ENCODE data around the gene STBD1. TPM values are rescaled to one million over a fixed set of nuclear protein-coding genes. Genes with fewer than 3 reads are reported as not detected.

Gene STBD1
- total RNA-seq, 1 donor from 2014 or later: 7.4 TPM

DNA sequence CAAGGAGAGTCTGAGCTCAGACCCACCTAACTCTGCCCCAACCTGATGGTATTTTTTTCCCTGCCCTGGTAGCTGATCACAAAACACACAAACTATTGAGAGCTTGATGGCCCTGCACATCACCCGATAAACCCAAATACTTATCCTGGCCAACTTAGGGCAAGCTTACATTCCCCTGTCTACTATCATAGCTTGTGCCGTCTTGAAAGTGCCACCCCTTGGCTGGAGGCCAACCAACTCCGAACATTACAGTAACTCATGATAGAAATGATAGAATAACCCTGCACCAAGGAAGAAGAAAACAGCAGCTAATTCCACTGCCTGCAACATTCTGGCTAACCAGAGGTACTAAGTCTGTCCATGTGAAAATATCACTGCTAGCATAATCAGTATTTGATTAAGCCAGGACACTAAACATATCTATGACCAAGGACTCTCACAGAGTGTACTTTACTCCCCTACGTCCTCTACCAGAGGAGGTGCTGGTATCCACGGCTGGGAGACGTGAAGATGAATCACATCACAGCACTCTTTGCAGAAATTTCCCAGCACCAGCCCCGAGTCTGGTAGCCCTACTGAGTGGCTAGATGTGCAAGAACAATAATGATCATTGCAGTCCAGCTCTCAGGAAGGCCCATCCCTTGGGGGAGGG, 8.9 kb downstream of the STBD1 start:
- H3K36me3 ChIP-seq (ENCODE audit: control insufficient read depth, insufficient read depth, low read length): no peaks in the 10 kb centered on the region
- DNase-seq (ENCODE audit: low read depth): no peak
- TF ChIP-seq, protein P1, sequence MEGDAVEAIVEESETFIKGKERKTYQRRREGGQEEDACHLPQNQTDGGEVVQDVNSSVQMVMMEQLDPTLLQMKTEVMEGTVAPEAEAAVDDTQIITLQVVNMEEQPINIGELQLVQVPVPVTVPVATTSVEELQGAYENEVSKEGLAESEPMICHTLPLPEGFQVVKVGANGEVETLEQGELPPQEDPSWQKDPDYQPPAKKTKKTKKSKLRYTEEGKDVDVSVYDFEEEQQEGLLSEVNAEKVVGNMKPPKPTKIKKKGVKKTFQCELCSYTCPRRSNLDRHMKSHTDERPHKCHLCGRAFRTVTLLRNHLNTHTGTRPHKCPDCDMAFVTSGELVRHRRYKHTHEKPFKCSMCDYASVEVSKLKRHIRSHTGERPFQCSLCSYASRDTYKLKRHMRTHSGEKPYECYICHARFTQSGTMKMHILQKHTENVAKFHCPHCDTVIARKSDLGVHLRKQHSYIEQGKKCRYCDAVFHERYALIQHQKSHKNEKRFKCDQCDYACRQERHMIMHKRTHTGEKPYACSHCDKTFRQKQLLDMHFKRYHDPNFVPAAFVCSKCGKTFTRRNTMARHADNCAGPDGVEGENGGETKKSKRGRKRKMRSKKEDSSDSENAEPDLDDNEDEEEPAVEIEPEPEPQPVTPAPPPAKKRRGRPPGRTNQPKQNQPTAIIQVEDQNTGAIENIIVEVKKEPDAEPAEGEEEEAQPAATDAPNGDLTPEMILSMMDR (IDR thresholded peaks at IDR 0.05; ENCODE audit: insufficient read depth, low read length, poor library complexity, severe bottlenecking): no peak
- H3K27me3 ChIP-seq (ENCODE audit: control insufficient read depth, insufficient read depth, low read length): no peaks in the 10 kb centered on the region
- H3K4me3 ChIP-seq (ENCODE audit: low read depth, low read length): no peak overlapping the region

DNA sequence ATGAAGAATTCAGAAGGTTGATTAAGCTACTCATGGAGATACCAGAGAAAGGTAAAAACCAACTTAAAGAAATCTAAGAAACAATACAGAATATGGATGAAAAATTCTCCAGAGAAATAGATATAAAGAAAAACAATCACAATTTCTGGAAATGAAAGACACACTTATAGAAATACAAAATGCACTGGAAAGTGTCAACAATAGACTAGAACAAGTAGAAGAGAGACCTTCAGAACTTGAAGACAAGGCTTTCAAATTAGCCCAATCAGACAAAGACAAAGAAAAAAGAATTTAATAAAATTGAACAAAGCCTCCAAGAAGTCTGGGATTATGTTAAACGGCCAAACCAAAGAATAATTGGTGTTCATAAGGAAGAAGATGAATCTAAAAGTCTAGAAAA, 9.6 kb downstream of the STBD1 start:
- Histone ChIP-seq H3K4me3 (ENCODE audit: low read depth, low read length) (no peak overlapping the region), H3K36me3 (ENCODE audit: control insufficient read depth, insufficient read depth, low read length) (no peaks in the 10 kb centered on the region), H3K27me3 (ENCODE audit: control insufficient read depth, insufficient read depth, low read length) (no peaks in the 10 kb centered on the region)
- DNase-seq (ENCODE audit: low read depth): no peak
- TF ChIP-seq, protein P1 (IDR thresholded peaks at IDR 0.05; ENCODE audit: insufficient read depth, low read length, poor library complexity, severe bottlenecking): no peak

DNA sequence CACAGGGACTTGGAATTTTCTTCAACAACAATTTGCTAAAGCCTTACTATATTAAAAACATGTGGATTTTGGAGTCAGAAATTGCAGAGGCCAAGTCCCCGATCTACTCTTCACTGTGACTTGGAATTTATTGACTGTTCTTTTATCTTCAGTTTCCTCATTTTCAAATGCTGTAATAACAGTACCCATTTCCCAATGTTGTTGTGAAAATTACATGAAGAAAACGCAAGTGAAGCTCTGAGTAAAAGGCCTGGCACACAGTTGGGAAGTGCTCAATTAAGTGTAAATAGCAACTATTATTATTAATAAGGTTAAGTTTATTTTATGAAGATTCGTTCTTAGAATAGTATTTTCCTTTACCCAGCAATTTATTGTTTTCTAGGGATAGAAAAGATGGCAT, 15.7 kb downstream of the STBD1 start:
- H3K36me3 ChIP-seq (ENCODE audit: control insufficient read depth, insufficient read depth, low read length): no peaks in the 10 kb centered on the region

DNA sequence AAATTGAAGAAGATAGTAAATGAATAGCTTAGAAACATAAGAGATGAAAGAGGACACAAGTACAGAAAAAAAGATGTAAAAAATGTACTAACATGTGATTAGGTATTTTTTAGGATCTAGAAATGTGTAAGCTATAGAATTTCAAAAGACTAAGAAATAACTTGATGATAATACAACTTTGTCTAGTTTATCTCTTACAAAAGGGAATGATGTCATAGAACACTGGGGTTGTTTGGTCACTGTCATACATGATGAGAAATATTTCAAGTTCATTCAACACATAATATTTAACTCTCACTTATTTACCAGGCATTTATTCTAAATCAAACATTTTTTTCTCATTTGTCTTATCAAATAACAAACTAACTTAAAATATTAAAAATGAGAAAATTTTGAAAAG, 18.5 kb downstream of the STBD1 start:
- DNase-seq (ENCODE audit: low read depth): no peak
- TF ChIP-seq, protein P1 (IDR thresholded peaks at IDR 0.05; ENCODE audit: insufficient read depth, low read length, poor library complexity, severe bottlenecking): no peak
- Histone ChIP-seq H3K36me3 (ENCODE audit: control insufficient read depth, insufficient read depth, low read length) (no peaks in the 10 kb centered on the region), H3K27me3 (ENCODE audit: control insufficient read depth, insufficient read depth, low read length) (no peaks in the 10 kb centered on the region), H3K4me3 (ENCODE audit: low read depth, low read length) (no peak overlapping the region)

More for the DNA sequence above, 15.7 kb downstream of the STBD1 start:
- DNase-seq (ENCODE audit: low read depth): no peak
- Histone ChIP-seq H3K27me3 (ENCODE audit: control insufficient read depth, insufficient read depth, low read length) (no peaks in the 10 kb centered on the region), H3K4me3 (ENCODE audit: low read depth, low read length) (no peak overlapping the region)
- TF ChIP-seq, protein P1 (IDR thresholded peaks at IDR 0.05; ENCODE audit: insufficient read depth, low read length, poor library complexity, severe bottlenecking): no peak

DNA sequence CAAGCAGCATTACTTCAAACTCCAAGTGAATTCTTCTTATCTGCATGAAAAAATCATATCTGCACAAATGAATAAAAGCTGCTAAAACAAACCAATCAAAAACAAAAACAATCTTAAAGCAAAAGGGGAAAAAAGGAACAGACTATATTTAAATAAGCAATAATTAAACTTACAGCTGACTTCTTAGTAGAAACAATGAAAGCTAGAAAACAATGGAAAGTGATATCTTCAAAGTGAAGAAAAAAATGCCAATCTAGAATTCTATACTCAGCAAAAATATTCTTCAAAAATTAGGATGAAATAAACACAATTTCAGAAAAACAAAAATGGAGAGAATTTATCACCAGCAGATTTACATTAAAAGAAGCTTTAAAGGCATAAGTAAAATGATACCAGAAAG, 20.0 kb downstream of the STBD1 start:
- no peaks in the 10 kb centered on the region for H3K27me3 ChIP-seq (ENCODE audit: control insufficient read depth, insufficient read depth, low read length)
- DNase-seq (ENCODE audit: low read depth): no peak
- H3K4me3 ChIP-seq (ENCODE audit: low read depth, low read length): no peak overlapping the region
- TF ChIP-seq, protein P1 (IDR thresholded peaks at IDR 0.05; ENCODE audit: insufficient read depth, low read length, poor library complexity, severe bottlenecking): no peak
- H3K36me3 ChIP-seq (ENCODE audit: control insufficient read depth, insufficient read depth, low read length): no peaks in the 10 kb centered on the region

DNA sequence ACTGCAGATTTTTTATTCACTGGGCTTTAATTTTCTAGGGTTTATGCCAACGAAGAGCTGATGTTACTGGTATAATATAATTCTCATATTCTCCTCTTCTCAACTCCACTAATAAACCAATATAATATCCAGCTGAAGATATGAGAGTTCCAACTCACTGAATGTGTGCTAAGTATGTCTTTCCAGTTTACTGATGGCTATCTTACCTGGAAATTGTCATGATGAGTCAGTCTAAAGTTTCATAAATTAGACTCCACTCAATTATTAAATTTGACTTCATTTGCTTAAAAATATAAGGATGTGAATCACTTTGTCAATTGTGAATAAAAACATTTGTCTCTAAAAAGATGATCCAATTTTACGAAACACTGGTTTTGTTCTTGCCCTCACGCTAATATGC, 28.4 kb downstream of the STBD1 start:
- no peak for DNase-seq (ENCODE audit: low read depth)
- H3K27me3 ChIP-seq (ENCODE audit: control insufficient read depth, insufficient read depth, low read length): no peaks in the 10 kb centered on the region
- no peak overlapping the region for H3K4me3 ChIP-seq (ENCODE audit: low read depth, low read length)
- TF ChIP-seq, protein P1 (IDR thresholded peaks at IDR 0.05; ENCODE audit: insufficient read depth, low read length, poor library complexity, severe bottlenecking): no peak
- no peaks in the 10 kb centered on the region for H3K36me3 ChIP-seq (ENCODE audit: control insufficient read depth, insufficient read depth, low read length)
